ENCODE data around the gene TFCP2. TPM values are rescaled to one million over a fixed set of nuclear protein-coding genes. Genes with fewer than 3 reads are reported as not detected.

The TFCP2 gene
- total RNA-seq, 2 donors from 2014 or later = 24.4 to 30.9 TPM

- no peaks in the 10 kb centered on the region for H3K36me3 ChIP-seq
- DNase-seq = no peak
- H3K27ac ChIP-seq = no peak overlapping the region
- intact Hi-C loops (cut with DNase I) = no loop called here
- H3K4me1 ChIP-seq = no peaks in the 10 kb centered on the region
- no peaks in the 10 kb centered on the region for H3K9me3 ChIP-seq
- H3K4me3 ChIP-seq = no peak overlapping the region
- H3K9ac ChIP-seq (ENCODE audit: low read depth in 2 of 2, low read length in 2 of 2) = no peak overlapping the region
- no peaks in the 10 kb centered on the region for H3K27me3 ChIP-seq
- no peak for TF ChIP-seq CTCF (IDR thresholded peaks at IDR 0.05)
Observed at GRCh38 chr12:51150777-51151176, 22.2 kb downstream of the TFCP2 start.

GRCh38 chr12:51147309-51147708 lies 25.6 kb downstream of the TFCP2 start:
- no peaks in the 10 kb centered on the region for H3K9me3 ChIP-seq
- intact Hi-C loops (cut with DNase I) = no loop called here
- H3K27me3 ChIP-seq = no peaks in the 10 kb centered on the region
- H3K4me1 ChIP-seq = no peaks in the 10 kb centered on the region
- no peak for TF ChIP-seq CTCF (IDR thresholded peaks at IDR 0.05)
- no peak overlapping the region for H3K27ac ChIP-seq
- H3K36me3 ChIP-seq = no peaks in the 10 kb centered on the region
- H3K9ac ChIP-seq (ENCODE audit: low read depth in 2 of 2, low read length in 2 of 2) = no peak overlapping the region
- no peak overlapping the region for H3K4me3 ChIP-seq
- no peak for DNase-seq

- Histone ChIP-seq H3K27me3 (no peaks in the 10 kb centered on the region), H3K4me1 (no peaks in the 10 kb centered on the region), H3K9ac (ENCODE audit: low read depth in 2 of 2, low read length in 2 of 2) (no peak overlapping the region), H3K36me3 (no peaks in the 10 kb centered on the region), H3K4me3 (no peak overlapping the region), H3K27ac (no peak overlapping the region), H3K9me3 (no peaks in the 10 kb centered on the region)
- DNase-seq = no peak
- TF ChIP-seq CTCF (IDR thresholded peaks at IDR 0.05) = no peak
- intact Hi-C loops (cut with DNase I) = no loop called here
Observed at GRCh38 chr12:51139292-51139844, 33.6 kb downstream of the TFCP2 start.

- TF ChIP-seq CTCF (IDR thresholded peaks at IDR 0.05) = no peak
- intact Hi-C loops (cut with DNase I) = no loop called here
- Histone ChIP-seq H3K9me3 (no peaks in the 10 kb centered on the region), H3K36me3 (no peaks in the 10 kb centered on the region), H3K4me1 (no peaks in the 10 kb centered on the region), H3K27ac (no peak overlapping the region), H3K27me3 (no peaks in the 10 kb centered on the region), H3K4me3 (no peak overlapping the region), H3K9ac (ENCODE audit: low read depth in 2 of 2, low read length in 2 of 2) (no peak overlapping the region)
- DNase-seq = no peak
Observed at GRCh38 chr12:51132693-51133092, 40.2 kb downstream of the TFCP2 start.

- no peaks in the 10 kb centered on the region for H3K9me3 ChIP-seq
- H3K36me3 ChIP-seq = no peaks in the 10 kb centered on the region
- no peak for DNase-seq
- no peak overlapping the region for H3K4me3 ChIP-seq
- H3K27ac ChIP-seq = no peak overlapping the region
- no peak for TF ChIP-seq CTCF (IDR thresholded peaks at IDR 0.05)
- no peaks in the 10 kb centered on the region for H3K27me3 ChIP-seq
- H3K9ac ChIP-seq (ENCODE audit: low read depth in 2 of 2, low read length in 2 of 2) = no peak overlapping the region
- intact Hi-C loops (cut with DNase I) = no loop called here
- no peaks in the 10 kb centered on the region for H3K4me1 ChIP-seq
Observed at GRCh38 chr12:51131745-51132521, 41.0 kb downstream of the TFCP2 start.
